GM10266 (cell line): Measurements from ENCODE around the gene GABRE.

Experiments
- DNase-seq: peaks from one replicate; pipeline ENCODE4 v3.0.0; 2012; ENCODE audit errors: extremely low spot score
- CTCF ChIP-seq: IDR thresholded peaks from 2 replicates; pipeline ENCODE4 v1.5.1; 2012; ENCODE audit warnings: mild to moderate bottlenecking, low read depth; ENCODE audit not compliant: control insufficient read depth, insufficient read depth; ENCODE audit errors: missing control alignments

The GABRE gene

GRCh38 chrX:151974336-151975227, at the start of gene GABRE:
Gene GABRE, minus strand, starts transcription at chrX:151974676. Its CDS starts 51 bp downstream, at chrX:151974625.
- no peak for DNase-seq

DNA sequence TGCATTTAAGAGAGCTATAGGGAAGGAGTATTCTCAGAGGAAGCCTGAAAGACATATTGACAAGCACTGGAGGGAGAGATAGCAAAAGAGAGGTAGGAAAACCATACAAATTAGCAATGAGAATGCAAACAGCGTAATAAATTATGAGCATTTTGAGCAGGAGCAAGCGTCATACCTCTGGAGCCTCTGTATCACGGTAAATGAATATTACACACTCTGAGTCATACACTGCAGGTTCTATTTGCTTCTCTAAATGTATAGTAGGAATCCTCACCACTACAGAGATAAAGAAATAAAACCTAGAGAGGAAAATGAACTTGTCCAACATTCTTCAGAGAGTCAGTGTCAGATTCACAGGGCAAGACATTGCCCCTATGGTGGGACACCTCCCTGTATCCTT, 46.4 kb upstream of the GABRE start:
- no peak for DNase-seq
- no peak for TF ChIP-seq CTCF

More at GRCh38 chrX:151974336-151975227, at the start of gene GABRE:
- no peak for TF ChIP-seq CTCF

DNA sequence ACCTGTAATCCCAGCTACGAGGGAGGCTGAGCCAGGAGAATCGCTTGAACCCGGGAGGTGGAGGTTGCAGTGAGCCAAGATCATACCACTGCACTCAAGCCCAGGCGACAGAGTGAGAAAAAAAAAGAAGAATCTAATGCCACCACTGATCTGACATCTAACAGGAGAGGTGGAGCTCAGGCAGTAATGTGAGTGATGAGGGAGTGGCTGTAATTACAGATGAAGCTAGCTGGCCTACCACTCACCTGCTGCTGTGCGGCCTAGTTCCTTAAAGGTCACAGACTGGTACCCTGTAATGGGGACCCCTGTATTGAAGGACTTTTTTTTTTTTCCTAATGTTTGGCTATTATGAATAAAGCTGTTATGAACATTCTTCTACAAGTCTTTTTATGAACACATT, 25.3 kb upstream of the GABRE start:
- DNase-seq, result no peak
- no peak for TF ChIP-seq CTCF

- no peak for DNase-seq
Observed at GRCh38 chrX:151997539-151997938, 23.1 kb upstream of the GABRE start.

DNA sequence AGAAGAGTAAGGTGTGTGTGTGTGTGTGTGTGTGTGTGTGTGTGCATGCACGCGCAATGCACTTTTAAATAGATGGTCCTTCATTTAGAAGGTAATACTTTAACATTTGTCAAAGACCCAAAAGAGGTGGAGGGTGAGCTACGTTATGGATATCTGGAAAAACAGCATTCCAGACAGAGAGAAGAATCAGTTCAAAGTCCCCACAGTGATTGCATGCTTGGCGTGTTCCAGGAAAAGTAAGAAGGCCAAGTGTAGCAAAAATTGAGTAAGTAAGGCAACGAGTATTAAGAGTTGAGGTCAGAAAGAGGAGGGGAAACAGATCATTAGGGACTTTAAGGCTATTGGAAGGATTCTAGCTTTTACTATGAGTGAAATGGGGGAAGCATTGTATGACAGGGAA, 21.9 kb upstream of the GABRE start:
- no peak for DNase-seq

More at GRCh38 chrX:151997539-151997938, 23.1 kb upstream of the GABRE start:
- TF ChIP-seq CTCF, result no peak

DNA sequence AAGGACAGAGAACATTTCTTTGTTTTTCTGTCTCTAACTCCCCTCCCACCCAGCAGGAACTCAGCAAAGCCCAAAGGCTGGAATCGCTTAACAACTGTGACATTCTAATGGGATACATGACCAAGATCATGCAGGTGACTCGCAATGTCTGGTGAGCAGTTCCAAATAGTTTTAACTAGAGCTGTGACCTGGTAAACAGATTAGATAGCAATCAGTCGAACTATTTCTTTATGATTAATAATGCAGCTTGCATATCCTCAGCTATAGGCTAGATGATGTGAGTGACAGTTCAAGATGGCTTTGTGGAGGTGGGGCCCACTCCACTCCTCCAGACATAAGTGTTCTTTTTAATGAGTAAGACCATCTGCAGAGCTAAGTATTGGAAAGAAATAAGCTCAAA, 20.0 kb upstream of the GABRE start:
- DNase-seq, result no peak
- TF ChIP-seq CTCF, result no peak

More for the DNA sequence above, 21.9 kb upstream of the GABRE start:
- no peak for TF ChIP-seq CTCF

DNA sequence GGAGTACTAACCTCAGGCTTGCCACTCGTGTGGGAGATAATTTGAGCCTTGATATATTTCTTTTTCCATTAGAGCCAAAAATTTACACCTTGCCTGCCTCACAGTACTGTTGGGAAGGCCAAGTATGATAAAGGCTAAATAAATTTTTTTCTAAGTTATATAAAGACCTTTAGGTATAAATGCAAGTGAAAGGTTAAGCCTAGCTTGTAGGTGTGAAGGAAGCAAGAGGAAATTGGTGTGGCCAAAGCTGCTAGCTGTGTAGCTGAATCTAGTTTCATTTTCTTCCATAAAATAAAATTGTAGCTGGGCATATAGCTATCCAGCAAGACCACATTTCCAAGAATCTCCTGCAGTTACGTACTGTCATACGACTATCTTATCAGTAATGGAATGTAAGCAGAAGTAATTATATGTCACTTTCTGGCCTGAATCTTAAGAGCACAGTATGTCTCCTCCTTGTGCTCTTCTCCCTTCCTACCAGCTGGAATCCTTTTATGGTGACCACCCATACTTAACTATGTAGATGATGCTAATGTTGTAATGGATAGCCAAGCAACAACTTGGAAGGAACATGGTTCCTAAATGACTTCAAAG, 14.3 kb upstream of the GABRE start:
- DNase-seq, result no peak
- no peak for TF ChIP-seq CTCF
